NCI-H128 (cell line): ENCODE data around the gene ASAP2.

Experiments used
- DNase-seq: peaks from one replicate; lab custom pipeline; 2025; ENCODE audit not compliant: unreplicated experiment; lab: John Stamatoyannopoulos, UW

The ASAP2 gene

DNA sequence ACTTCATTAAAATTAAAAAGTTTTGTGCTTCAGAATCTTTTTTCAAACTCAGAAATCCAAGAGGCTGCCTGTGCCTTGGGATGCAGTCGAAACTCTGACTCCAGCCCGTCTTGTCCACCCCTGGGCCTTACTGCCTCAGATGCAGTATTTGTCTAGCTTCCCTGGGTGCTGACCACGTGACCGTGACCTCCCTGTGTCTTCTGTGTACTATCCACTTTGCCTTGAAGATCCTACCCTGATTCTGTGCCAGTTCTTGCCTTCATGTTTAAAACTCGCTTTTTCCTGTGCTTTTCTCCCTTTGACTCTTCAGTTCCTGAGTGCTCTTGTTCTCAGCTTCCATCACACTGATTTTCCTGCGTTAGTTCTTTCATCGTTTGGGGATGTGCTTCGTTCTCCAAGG lies 136.0 kb downstream of the ASAP2 start:
- no peak for DNase-seq

DNA sequence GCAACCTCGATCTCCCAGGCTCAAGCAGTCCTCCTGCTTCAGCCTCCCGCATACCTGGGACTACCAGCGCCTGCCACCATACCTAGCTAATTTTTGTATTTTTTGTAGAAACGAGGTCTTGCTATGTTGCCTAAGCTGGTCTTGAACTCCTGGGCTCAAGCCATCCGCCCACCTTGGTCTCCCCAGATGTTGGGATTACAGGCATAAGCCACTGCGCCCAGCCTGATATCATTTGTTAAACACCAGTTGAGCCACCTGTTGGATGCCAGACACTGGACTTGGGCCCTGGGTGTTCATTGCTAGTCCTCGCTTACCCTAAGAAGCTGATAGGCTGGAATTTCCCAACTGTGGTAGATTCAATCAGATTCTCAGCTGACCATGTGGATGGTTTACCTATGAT lies 136.9 kb downstream of the ASAP2 start:
- DNase-seq, result no peak

DNA sequence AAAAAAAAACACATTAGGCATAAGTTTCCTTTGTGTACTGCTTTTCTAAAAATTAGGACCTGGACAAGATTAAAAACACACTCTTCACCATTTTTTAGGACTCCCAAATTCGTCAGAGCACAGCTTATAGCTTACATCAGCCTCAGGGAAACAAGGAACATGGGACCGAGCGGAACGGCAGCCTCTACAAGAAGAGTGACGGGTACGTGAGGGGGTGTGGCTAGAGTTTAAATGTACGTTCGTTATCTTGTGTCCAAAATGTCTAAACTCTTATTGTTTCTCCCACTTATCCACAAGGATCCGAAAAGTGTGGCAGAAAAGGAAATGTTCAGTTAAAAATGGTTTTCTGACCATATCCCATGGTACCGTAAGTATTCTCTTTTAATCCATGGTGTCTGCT lies 137.8 kb downstream of the ASAP2 start:
- DNase-seq, result no peak

DNA sequence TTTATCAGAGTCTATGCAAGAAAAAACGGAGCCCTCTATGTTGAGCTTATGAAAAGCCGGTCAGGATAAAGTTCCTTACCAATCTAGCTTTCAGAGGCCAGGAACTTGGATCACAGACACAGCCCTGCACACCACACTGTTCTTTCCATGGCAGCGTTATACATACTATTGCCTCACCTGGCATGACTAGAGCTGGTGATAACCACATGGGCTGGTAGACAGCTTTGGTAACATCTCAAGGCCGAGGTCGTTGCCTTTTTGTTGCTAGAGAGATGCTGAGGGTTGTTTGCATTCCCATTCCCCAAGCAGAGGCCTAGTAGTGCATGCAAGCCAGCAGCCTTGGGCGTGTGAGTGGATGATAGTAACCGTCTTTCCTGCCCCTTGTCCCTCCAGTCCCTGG lies 138.7 kb downstream of the ASAP2 start:
- no peak for DNase-seq

DNA sequence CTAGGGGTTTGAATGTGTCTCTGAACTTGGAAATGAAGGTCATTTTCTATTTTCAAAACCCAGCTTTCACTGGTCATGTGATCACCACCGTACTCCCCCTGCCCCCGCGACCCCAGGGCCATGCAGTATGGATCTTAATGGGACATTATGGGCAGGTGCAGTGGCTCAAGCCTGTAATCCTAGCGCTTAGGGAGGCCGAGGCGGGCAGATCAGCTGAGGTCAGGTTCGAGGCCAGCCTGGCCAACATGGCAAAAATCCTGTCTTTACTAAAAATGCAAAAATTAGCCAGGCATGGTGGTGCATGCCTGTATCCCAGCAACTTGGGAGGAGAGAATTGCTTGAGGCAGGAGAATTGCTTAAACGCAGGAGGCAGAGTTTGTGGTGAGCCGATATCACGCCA lies 139.4 kb downstream of the ASAP2 start:
- no peak for DNase-seq

DNA sequence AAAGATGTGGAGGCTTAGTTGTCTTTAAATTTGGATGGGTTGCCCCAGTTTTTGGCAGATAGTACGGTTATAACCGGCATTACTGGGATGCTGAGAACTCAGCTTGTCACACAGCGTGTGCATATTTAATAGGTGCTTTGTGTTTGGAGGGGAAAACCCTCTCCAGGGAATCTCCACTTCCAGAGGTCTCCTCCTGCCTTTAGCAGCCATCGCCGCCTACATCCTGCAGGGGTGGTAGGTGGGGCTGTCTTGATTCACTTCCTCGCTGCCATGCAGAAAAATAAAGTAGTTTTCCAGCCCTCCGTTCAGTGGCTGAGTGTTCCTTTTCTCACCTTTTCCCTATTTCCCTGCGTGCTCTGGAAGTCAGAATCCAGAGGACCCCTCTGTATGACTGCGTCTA lies 140.3 kb downstream of the ASAP2 start:
- no peak for DNase-seq

DNA sequence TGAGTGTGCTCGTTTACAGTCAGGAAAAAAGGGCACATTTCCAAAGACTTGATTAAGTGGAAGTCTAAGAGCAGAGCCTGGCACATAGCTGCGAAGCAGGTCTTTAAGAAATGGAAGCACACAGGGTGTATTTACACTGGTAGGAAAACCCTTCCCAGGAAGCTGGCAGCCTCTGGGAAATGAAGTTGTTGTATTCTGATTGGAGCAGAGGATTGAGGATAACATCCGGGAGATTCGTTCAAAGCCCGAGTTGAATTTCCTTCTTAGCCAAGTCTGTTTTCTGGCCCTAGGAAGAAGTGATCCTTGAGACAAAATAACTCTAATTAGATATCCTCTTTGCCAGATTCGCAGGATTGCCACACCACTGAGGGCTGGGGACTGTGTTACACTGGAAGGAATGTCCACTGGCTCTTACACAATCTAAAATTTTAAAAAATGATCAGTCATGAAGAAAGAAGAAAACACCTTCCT lies 140.8 kb downstream of the ASAP2 start:
- DNase-seq, result no peak

DNA sequence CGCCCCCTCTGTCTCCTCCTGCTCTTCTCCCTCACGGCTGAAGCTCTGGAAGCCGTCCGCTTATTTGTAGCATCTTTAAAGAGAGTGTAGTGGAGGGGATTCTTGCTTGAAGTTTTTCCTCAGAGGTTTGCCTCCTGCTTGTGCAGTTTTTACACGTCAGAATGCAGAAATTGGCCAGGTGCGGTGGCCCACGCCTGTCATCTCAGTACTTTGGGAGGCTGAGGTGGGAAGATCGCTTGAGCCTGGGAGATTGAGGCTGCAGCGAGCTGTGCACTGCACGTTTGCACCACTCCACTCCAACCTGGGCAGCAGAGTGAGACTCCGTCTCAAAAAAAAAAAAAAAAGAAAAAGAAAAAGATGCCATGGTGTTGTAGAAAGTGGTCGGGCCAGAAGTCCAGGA lies 147.7 kb downstream of the ASAP2 start:
- DNase-seq, result no peak

DNA sequence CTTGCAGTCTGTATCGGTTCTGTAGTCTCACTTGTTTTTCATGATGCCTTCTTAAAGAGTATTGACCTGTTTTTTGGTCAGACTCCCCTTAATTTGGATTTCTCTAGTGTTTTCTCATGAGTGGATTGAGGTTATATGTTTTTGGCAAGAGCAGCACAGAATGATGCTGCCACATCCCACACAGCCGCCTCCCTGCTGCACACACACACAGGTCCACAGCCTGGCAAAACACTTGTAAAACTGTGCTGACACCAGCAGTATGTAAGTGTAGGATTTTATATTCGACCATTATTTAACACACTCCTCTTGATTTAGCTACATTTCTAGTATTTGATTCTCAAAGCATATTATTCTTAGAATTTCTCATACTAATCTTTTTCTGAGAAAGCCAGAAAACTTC lies 148.7 kb downstream of the ASAP2 start:
- DNase-seq, result no peak

DNA sequence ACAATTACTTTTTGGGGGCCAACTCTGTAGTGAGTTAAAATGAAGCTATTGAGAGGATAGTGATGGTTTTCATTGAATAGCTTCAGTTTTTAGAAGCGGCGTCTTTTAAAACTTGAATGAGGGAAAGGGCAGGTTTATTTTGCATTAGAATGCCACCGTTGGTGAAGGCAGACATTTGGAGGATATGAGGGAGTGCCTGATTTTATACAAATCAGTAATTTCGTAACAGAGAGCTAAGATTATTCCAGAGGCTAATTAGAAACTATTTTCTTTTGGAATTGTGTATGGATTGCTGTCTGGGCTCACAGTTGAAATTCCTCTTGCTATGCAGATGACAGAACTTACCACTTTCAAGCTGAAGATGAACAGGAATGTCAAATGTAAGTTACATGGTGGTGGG lies 149.1 kb downstream of the ASAP2 start:
- DNase-seq, result no peak

DNA sequence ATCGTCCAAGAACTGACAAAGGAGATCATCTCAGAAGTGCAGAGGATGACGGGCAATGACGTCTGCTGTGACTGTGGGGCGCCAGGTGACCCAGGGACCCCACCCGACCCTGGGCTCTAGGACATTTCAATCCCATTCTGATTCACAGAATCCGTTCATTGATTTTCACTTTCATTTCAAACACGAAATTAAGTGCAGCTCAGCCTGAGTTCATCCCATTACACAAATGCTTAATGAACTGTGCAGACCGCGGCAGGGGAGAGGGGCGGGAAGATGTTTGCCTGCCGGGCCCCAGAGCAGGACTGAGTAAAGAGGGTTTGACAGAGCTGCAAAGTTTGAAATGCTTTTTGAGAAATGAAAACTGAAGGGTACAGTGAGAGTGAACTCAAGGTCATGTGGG lies 149.6 kb downstream of the ASAP2 start:
- DNase-seq, result no peak

DNA sequence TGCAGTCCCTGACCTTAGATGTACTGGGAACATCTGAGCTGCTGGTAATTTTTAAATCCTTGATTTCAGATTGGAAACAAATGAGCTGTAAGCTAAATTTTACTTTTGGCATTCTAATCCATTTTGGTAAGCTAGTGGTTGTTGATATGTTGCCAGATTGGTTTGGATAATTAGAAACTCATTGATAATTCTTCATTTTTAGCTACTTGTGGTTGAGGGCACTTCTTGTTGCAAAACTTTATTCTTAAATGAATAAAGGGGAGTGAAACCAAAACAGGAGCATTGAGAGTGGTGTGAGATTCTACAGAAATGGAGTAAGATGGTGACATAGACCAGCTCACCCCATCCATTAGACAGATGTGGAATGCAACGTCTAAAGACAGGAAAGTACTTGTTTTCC lies 152.2 kb downstream of the ASAP2 start:
- no peak for DNase-seq

DNA sequence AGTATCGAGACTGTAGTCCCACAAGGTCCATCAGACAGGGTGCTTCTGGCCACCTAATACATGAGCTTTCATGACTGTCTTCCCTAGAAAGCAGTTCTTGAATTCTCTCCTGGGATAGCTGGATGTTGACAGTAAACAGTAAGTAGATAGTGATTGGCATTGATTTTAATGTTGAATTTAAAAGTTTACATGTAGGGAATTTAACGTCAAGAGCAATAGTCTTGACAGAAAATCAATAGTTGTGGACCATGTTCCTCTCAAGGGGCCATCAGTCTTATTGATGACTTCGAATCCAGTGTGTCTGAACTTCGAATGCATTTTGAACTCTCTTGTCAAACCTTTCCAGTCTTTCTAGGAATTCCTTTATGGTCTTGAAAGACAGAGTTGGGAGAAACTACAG lies 152.9 kb downstream of the ASAP2 start:
- no peak for DNase-seq

DNA sequence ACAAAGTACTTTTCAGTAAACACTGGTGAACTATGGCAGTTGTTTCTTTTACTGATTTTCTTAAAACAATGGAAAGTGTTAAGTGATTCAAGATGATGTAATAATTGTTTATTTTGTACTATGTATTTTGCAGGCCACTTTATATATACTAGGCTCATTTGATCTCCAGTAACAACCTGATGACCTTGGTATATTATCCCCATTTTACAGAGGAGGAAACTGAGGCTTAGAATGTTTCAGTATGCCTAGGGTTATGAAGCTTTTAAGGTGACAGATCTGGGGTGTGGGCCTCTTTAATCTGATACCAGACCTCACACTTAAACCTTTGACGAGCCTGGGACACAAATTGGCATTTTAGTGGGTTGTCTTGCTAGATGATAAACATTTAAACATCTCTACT lies 153.5 kb downstream of the ASAP2 start:
- no peak for DNase-seq

DNA sequence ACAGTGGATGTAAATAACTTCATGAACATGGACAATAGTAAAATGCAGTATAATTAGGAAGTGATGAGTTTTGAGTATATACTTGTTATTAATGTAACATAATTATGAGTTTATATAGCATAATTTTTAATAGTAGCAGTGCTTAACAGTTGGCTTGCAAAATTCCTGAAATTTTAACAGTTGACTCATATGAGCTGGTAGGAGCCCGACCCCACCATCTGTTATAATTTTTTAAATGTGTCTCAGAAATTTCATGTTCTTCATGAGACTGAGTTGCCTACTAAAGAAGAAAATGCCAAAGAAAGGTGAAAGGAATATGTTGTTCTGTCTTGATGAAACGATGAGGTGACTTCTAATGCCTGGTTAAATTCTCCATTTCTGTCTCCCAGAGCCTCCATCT lies 154.1 kb downstream of the ASAP2 start:
- DNase-seq, result no peak

DNA sequence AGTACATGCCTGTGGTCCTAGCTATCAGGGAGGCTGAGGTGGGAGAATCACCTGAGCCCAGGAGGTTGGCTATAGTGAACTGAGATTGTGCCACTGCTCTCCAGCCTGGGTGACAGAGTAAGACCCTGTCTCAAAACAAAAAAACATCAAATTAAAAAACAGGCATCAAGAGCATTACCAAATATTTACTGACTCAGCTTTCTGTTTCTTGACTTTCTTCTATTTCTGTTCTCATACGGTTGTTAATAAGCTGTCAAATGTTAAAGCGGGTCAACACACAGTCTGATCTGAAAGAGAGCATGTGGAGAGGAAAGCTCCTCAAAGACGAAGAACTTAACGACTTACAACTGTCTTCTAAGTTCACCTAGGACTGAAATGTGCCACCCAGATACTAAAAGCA lies 157.8 kb downstream of the ASAP2 start:
- DNase-seq, result no peak

DNA sequence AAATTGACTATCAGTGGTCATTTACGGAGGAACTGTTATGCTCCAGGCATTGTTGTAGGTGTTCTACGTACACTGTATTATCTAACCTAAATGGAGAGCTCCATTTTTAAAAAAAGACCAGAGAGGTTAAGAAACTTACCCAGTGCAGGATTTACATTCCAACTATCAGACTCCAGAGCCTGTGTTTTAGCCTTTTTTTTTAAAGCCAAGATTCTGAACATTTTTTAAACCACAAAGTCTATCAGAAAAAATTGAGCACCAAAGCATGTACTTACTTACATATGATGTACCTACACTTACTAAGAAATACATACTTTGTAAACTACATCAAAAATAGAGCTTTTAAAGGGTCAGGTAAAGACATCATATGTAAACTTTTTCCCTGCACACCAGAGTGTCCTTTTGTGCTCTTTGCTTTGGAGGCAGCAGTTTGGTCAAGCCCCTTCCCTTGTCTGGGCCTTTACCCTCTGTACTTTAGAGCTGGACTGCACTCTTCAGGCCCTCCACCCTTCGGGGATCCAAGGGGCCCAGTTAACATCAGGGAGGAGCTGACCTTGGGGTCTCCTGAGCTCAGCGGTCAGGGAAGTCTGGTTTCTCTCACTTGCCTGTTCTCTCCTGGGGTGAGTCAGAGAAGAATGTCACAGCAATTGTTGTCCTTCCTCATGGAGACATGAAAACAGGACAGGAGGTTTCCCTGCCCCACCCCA lies 158.3 kb downstream of the ASAP2 start:
- no peak for DNase-seq

DNA sequence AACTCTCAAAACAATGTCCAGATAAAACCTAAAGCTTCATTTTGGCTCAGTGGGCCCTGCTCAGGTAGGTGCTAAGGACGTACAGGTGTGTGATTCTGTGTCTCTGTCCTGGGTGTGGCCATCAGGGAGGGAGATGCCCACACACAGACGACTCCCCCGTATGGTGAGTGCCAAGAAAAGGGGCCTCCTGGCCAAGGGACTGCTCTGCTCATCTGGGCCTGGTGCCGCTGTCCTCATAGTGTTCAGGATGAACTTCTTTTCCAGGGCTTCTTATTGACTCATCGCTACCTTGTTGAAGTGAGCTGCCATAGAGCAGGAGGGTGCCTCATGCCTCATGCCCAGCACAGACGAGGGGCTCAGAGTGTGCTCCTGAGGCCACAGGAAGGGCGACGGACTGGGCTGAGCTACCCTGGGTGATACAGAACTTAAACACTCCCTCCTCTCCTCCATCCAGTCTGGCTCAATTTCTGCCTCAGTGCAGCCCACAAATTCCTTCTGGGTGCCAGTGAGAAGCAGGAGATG lies 158.9 kb downstream of the ASAP2 start:
- no peak for DNase-seq

DNA sequence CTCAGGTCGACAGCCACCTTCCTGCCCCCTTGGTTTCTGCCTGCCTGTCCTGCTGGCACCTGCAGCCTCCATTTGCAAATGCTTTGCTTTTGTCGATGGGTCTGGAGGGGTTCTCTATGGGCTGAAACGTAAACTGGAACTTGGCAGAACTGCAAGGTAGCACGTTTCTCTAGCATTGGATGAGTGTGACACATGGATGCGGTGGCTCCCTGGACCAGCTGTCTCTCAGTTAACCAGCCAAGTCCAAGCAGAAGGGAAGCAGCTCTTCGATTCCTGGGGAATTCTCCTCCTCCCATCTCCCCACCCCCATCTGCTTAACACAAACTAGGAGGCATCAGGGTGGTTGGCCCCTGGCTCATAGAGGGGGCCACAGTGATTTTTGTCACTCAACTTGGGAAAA lies 159.4 kb downstream of the ASAP2 start:
- no peak for DNase-seq

DNA sequence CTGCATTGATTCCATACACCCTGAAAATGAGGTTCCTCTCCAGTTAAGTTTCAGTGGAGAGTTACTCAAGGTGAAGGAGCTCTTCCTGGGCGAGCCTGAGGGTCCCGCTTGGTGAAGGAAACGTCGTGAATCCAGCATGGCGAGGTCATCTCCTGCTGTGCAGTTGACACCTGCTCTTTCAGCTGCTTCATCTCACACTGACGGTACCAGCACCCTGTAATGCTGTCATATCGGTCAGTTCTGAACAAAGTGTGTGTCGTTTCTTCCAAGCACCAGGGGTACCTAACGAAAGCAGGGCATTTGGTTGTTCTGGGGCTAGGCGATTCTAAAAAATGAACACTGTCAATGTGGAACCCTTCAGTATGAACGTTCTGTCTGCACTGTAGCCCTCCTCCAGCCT lies 164.1 kb downstream of the ASAP2 start:
- no peak for DNase-seq

DNA sequence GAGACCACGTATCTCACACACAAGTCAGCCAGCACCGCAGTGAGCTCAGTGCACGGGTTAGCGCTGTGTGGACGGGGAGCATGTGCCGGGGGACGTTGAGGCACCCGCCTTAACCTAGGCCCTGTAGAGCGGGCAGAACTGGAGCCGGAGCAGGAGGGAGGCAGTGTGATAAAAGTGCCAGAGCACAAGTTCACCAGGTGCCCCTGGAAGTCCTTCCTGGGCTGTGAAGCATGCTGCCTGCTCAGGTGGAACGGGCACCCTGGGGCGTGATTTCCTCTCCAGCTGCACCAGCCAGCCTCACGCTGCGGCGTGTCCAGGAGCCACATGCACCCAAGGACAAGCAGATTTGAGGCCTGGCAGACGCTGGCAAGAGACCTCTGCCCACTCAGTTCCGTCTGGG lies 166.4 kb downstream of the ASAP2 start:
- no peak for DNase-seq

DNA sequence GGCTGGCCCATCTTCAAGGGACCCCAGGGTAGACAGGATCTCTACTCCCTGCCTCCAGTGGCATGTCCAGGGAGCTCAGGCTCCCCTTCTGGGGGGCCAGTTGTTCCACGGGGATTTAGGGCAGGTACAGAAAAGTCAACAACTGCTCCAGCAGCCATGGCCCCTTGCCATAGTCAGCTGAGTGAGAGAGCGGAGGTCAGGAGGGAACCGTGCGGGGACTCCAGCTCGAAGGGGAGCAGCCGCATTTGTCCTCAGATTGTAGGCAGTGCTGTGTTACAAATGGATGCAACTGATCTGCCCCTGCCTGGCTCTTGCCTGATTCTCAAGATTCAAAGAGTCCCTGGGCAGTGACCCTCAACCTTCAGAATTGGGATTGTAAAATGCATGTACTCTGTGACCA lies 166.9 kb downstream of the ASAP2 start:
- DNase-seq, result no peak

DNA sequence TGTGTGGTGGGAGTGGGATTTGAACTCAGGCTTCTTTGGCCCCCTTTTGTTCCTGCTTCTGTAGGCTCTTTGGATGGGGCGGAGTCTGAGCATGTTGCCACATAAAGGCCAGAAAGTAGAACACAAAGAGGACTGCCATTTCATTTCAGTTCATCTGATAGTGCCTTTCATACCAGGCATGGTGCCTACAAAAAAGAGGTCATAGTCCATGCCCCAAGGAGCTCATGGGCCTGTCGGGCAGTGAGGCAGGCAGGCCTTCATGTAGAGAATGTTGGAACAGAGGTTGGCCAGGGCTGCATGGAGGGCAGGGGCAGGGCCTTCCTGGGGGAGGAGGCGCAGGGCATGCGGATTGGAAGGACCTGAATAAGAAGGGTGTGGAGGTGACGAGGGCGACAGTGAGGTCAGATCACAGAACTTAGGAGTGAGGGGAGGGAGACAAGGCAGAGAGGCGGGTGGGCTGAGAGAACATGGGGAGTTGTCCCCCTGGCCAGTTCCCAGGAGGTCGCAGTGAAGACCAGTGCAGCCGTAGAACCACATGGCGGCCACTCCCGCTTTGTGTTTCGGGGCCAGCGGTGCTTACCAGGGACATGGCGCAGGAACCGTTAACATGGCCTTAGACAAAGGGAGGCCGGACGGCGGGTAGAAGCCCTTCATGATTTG lies 167.6 kb downstream of the ASAP2 start:
- no peak for DNase-seq
